OCI-LY1 (cell line): ENCODE data around the gene SLC25A11.

Source experiments
- H2AFZ ChIP-seq: fragments of 200-600 bp; sonication (generic), shearing (Covaris generic); 2 replicates; pipeline ENCODE4 v1.6.0; 2014; ENCODE audit warnings: antibody characterized with exemption, mild to moderate bottlenecking, low read length
- H3F3A ChIP-seq: fragments of 200-600 bp; sonication (generic), shearing (Covaris generic); 2 replicates; pipeline ENCODE4 v1.6.0; 2014; ENCODE audit warnings: mild to moderate bottlenecking, antibody characterized with exemption, low read length, moderate library complexity; ENCODE audit not compliant: insufficient read depth
- H3K27ac ChIP-seq: fragments of 200-600 bp; sonication (generic); 2 replicates; pipeline ENCODE4 v1.5.1; 2014; ENCODE audit warnings: low read length, mixed run types, mild to moderate bottlenecking, low read depth; ENCODE audit not compliant: poor library complexity, severe bottlenecking
- H3K27me3 ChIP-seq: fragments of 200-600 bp; sonication (generic); 2 replicates; pipeline ENCODE4 v1.6.0; 2014; ENCODE audit warnings: antibody characterized with exemption, mild to moderate bottlenecking, low read length, moderate library complexity; ENCODE audit not compliant: insufficient read depth
- H3K36me3 ChIP-seq: fragments of 200-600 bp; sonication (generic); 2 replicates; pipeline ENCODE4 v1.6.1; 2014; ENCODE audit warnings: mild to moderate bottlenecking, antibody characterized with exemption, low read length, moderate library complexity, mixed read lengths; ENCODE audit not compliant: insufficient read depth
- H3K4me1 ChIP-seq: fragments of 200-600 bp; sonication (generic); 2 replicates; pipeline ENCODE4 v1.5.1; 2014; ENCODE audit warnings: mild to moderate bottlenecking, low read length, moderate library complexity; ENCODE audit not compliant: insufficient read depth, severe bottlenecking
- H3K4me2 ChIP-seq: fragments of 200-600 bp; sonication (generic), shearing (Covaris generic); 2 replicates; pipeline ENCODE4 v1.6.1; 2014; ENCODE audit warnings: low read length
- H3K4me3 ChIP-seq: fragments of 200-600 bp; sonication (generic); 2 replicates; pipeline ENCODE4 v1.5.1; 2014; ENCODE audit warnings: low read length, low read depth, mild to moderate bottlenecking, mixed read lengths; ENCODE audit not compliant: poor library complexity, severe bottlenecking
- H3K79me2 ChIP-seq: fragments of 200-600 bp; shearing (Covaris generic); 2 replicates; pipeline ENCODE4 v1.6.1; 2016; ENCODE audit warnings: mixed run types, low read length, mixed read lengths; ENCODE audit not compliant: insufficient read depth
- H3K9ac ChIP-seq: fragments of 200-600 bp; sonication (generic), shearing (Covaris generic); 2 replicates; pipeline ENCODE4 v1.6.1; 2014; ENCODE audit warnings: mild to moderate bottlenecking, low read length, mixed read lengths
- H3K9me2 ChIP-seq: fragments of 200-600 bp; sonication (generic), shearing (Covaris generic); 2 replicates; pipeline ENCODE4 v1.6.1; 2014; ENCODE audit warnings: low read depth, mild to moderate bottlenecking, low read length, mixed read lengths
- H3K9me3 ChIP-seq: fragments of 200-600 bp; shearing (Covaris generic); 2 replicates; pipeline ENCODE4 v1.6.1; 2014; ENCODE audit warnings: low read length, mixed read lengths
- H4K20me1 ChIP-seq: fragments of 200-600 bp; sonication (generic), shearing (Covaris generic); 2 replicates; pipeline ENCODE4 v1.6.0; 2016; ENCODE audit warnings: mild to moderate bottlenecking, low read length; ENCODE audit not compliant: insufficient read depth
- CTCF ChIP-seq: fragments of 200-600 bp; sonication (generic), shearing (Covaris generic); IDR thresholded peaks from 2 replicates; pipeline ENCODE4 v1.5.1; 2017; ENCODE audit warnings: mild to moderate bottlenecking, antibody characterized with exemption, low read length, moderate library complexity, mixed read lengths
- EZH2 ChIP-seq: fragments of 200-600 bp; sonication (generic), shearing (Covaris generic); IDR thresholded peaks from 2 replicates; pipeline ENCODE4 v1.8.0; 2017; ENCODE audit warnings: borderline replicate concordance, mixed run types, mild to moderate bottlenecking, antibody characterized with exemption, low read length, moderate library complexity, mixed read lengths

Gene SLC25A11

GRCh38 chr17:4937553-4937952 is 2.3 kb downstream of the SLC25A11 start:
- no peak overlapping the region for H3K4me3 ChIP-seq
- H3K36me3 ChIP-seq, result peaks cover 48% of the 10 kb centered on the region
- H3K27me3 ChIP-seq, result no peaks in the 10 kb centered on the region
- H4K20me1 ChIP-seq, result no peaks in the 10 kb centered on the region
- H3K79me2 ChIP-seq, result peaks cover 16% of the 10 kb centered on the region; the same call in 1 of the 2 replicates
- no peaks in the 10 kb centered on the region for H3K9me2 ChIP-seq
- peaks cover 34% of the 10 kb centered on the region for H3K4me1 ChIP-seq
- no peak overlapping the region for H2AFZ ChIP-seq
- no peaks in the 10 kb centered on the region for H3K9me3 ChIP-seq
- H3K4me2 ChIP-seq, result no peak overlapping the region
- H3K27ac ChIP-seq, result no peak overlapping the region
- TF ChIP-seq CTCF (no peak), EZH2 (no peak)
- H3K9ac ChIP-seq, result no peak overlapping the region
- H3F3A ChIP-seq, result no peaks in the 10 kb centered on the region

DNA sequence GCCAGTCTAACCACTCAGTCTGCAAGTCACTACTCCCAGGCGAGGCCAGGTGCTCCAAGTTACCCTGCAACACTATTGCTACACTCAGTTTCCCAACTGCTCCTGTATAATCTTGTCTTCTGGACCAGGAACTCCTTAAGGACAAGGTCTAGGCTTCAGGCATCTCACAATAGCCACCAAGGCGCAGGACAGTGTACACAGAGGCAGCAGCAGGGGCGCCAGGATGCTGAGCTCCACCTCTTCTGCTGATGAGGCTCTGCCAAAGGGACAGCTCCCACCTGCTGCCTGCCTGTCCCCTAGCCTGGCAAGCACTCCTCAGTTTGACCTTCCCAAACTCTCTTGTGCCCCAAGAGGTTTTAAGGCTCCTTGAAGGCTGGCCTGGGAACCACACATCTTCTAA is 3.4 kb downstream of the SLC25A11 start:
- Histone ChIP-seq H3K4me1 (peaks cover 22% of the 10 kb centered on the region), H3K4me2 (no peak overlapping the region), H3K79me2 (peaks cover 16% of the 10 kb centered on the region; the same call in 1 of the 2 replicates), H3K4me3 (no peak overlapping the region), H3K9ac (no peak overlapping the region), H3K9me2 (no peaks in the 10 kb centered on the region), H3K9me3 (no peaks in the 10 kb centered on the region), H4K20me1 (no peaks in the 10 kb centered on the region), H3K27me3 (no peaks in the 10 kb centered on the region), H3K27ac (no peak overlapping the region), H2AFZ (no peak overlapping the region), H3K36me3 (peaks cover 37% of the 10 kb centered on the region), H3F3A (no peaks in the 10 kb centered on the region)
- no peak for TF ChIP-seq EZH2
- no peak for TF ChIP-seq CTCF

GRCh38 chr17:4935650-4936049 is 4.2 kb downstream of the SLC25A11 start:
- H3K4me2 ChIP-seq, result no peak overlapping the region
- no peak overlapping the region for H3K27ac ChIP-seq
- H3K4me3 ChIP-seq, result no peak overlapping the region
- H3K9me2 ChIP-seq, result no peaks in the 10 kb centered on the region
- H3K9ac ChIP-seq, result no peak overlapping the region
- H3K79me2 ChIP-seq, result peaks cover 9% of the 10 kb centered on the region; the same call in 1 of the 2 replicates
- TF ChIP-seq EZH2 (no peak), CTCF (no peak)
- H3K9me3 ChIP-seq, result no peaks in the 10 kb centered on the region
- peaks cover 40% of the 10 kb centered on the region for H3K36me3 ChIP-seq
- H2AFZ ChIP-seq, result no peak overlapping the region
- no peaks in the 10 kb centered on the region for H4K20me1 ChIP-seq
- H3K27me3 ChIP-seq, result no peaks in the 10 kb centered on the region
- no peaks in the 10 kb centered on the region for H3F3A ChIP-seq
- H3K4me1 ChIP-seq, result peaks cover 16% of the 10 kb centered on the region
